GM23338 (cell line): Measurements from ENCODE around the gene AXIN1. TPM values are rescaled to one million over a fixed set of nuclear protein-coding genes. Genes with fewer than 3 reads are reported as not detected.

ENCODE experiments used
- ATAC-seq: fragments of 200-7000 bp; cut with Tn5 transposase; 3 replicates; pipeline ENCODE4 v1.9.1; 2020
- DNase-seq: peaks from one replicate; pipeline ENCODE4 v3.0.0-alpha.2; 2015; ENCODE audit warnings: low spot score
- H2AFZ ChIP-seq: fragments of 200-600 bp; sonication (generic); 2 replicates; pipeline ENCODE4 v1.8.0; 2016; ENCODE audit warnings: antibody characterized with exemption, mild to moderate bottlenecking, moderate library complexity
- H3F3A ChIP-seq: fragments of 200-600 bp; sonication (generic); replicated peaks from 2 replicates; pipeline ENCODE4 v1.8.0; 2017; ENCODE audit warnings: antibody characterized with exemption, mixed run types, low read depth
- H3K27ac ChIP-seq: fragments of 200-600 bp; sonication (generic); 2 replicates; pipeline ENCODE4 v1.6.1; 2016; ENCODE audit warnings: low read depth
- H3K27me3 ChIP-seq: fragments of 200-600 bp; sonication (generic); 2 replicates; pipeline ENCODE4 v1.8.0; 2016; ENCODE audit warnings: mild to moderate bottlenecking, mixed run types, moderate library complexity; ENCODE audit not compliant: insufficient read depth
- H3K36me3 ChIP-seq: fragments of 200-600 bp; sonication (generic); 2 replicates; pipeline ENCODE4 v1.8.0; 2016; ENCODE audit warnings: mild to moderate bottlenecking; ENCODE audit not compliant: insufficient read depth
- H3K4me1 ChIP-seq: fragments of 200-600 bp; sonication (generic); 2 replicates; pipeline ENCODE4 v1.8.0; 2016; ENCODE audit warnings: mild to moderate bottlenecking, moderate library complexity; ENCODE audit not compliant: insufficient read depth
- H3K4me2 ChIP-seq: fragments of 200-600 bp; sonication (generic); 2 replicates; pipeline ENCODE4 v1.7.1; 2017; ENCODE audit warnings: mixed run types
- H3K4me3 ChIP-seq: fragments of 200-600 bp; sonication (generic); 2 replicates; pipeline ENCODE4 v1.6.1; 2016; ENCODE audit warnings: mixed run types
- H3K79me2 ChIP-seq: fragments of 200-600 bp; sonication (generic); replicated peaks from 2 replicates; pipeline ENCODE4 v1.8.0; 2017; ENCODE audit warnings: mild to moderate bottlenecking; ENCODE audit not compliant: insufficient read depth
- H3K9me2 ChIP-seq: fragments of 200-600 bp; sonication (generic); 2 replicates; pipeline ENCODE4 v1.8.0; 2017; ENCODE audit not compliant: insufficient read depth
- H4K20me1 ChIP-seq: fragments of 200-600 bp; sonication (generic); replicated peaks from 2 replicates; pipeline ENCODE4 v1.8.0; 2017; ENCODE audit warnings: mild to moderate bottlenecking; ENCODE audit not compliant: insufficient read depth
- H3K27ac Mint-ChIP-seq: 2 replicates; pipeline ENCODE4 v1.8.0; 2020; ENCODE audit warnings: inconsistent platforms, mild to moderate bottlenecking, moderate library complexity, mixed read lengths
- H3K27me3 Mint-ChIP-seq: 3 replicates; pipeline ENCODE4 v1.8.0; 2022; ENCODE audit warnings: low read depth, mild to moderate bottlenecking, moderate library complexity, mixed read lengths, inconsistent platforms; ENCODE audit not compliant: insufficient read depth, poor library complexity
- H3K36me3 Mint-ChIP-seq: 3 replicates; pipeline ENCODE4 v1.8.0; 2021; ENCODE audit warnings: low read depth, mild to moderate bottlenecking, inconsistent platforms, moderate library complexity, mixed read lengths
- H3K4me1 Mint-ChIP-seq: 3 replicates; pipeline ENCODE4 v1.8.0; 2020; ENCODE audit warnings: mild to moderate bottlenecking, inconsistent platforms, mixed read lengths
- H3K4me3 Mint-ChIP-seq: 3 replicates; pipeline ENCODE4 v1.8.0; 2021; ENCODE audit warnings: moderate library complexity, mild to moderate bottlenecking, inconsistent platforms, mixed read lengths
- H3K9me3 Mint-ChIP-seq: 3 replicates; pipeline ENCODE4 v1.8.0; 2020; ENCODE audit warnings: moderate library complexity, mild to moderate bottlenecking, inconsistent platforms, mixed read lengths
- CREB1 ChIP-seq: fragments of 250-450 bp; sonication (Bioruptor Pico); IDR thresholded peaks from 2 replicates; pipeline ENCODE4 v1.5.0; 2020; ENCODE audit warnings: low read depth, mild to moderate bottlenecking, moderate library complexity
- CTCF ChIP-seq, 2 experiments: fragments of 200-600 bp in 1 of 2; sonication (generic) in 1 of 2; conservative IDR thresholded peaks; 2 replicates each; pipeline versions ENCODE4 v1.5.1 to v1.6.1; 2016 to 2017; ENCODE audit warnings: antibody characterized with exemption in 2 of 2, low read depth in 2 of 2, mild to moderate bottlenecking in 2 of 2, moderate library complexity in 1 of 2
- EZH2 ChIP-seq: fragments of 200-600 bp; sonication (generic); IDR thresholded peaks from one replicate; pipeline ENCODE4 v1.8.0; 2017; ENCODE audit warnings: antibody characterized with exemption, mild to moderate bottlenecking, low read depth; ENCODE audit not compliant: unreplicated experiment
- JUNB ChIP-seq: IDR thresholded peaks from one replicate; pipeline ENCODE4 v1.6.1; 2016; ENCODE audit warnings: antibody characterized with exemption; ENCODE audit not compliant: unreplicated experiment
- NANOG ChIP-seq: IDR thresholded peaks from 2 replicates; pipeline ENCODE4 v1.6.1; 2016; ENCODE audit warnings: antibody characterized with exemption, borderline replicate concordance
- POLR2AphosphoS5 ChIP-seq: IDR thresholded peaks from 2 replicates; pipeline ENCODE4 v1.6.1; 2016; ENCODE audit warnings: antibody characterized with exemption, low read depth
- STAT1 ChIP-seq: IDR thresholded peaks from one replicate; pipeline ENCODE4 v1.6.1; 2016; ENCODE audit warnings: antibody characterized with exemption; ENCODE audit not compliant: unreplicated experiment
- ZNF114 ChIP-seq: fragments of 250-450 bp; sonication (Bioruptor Pico); IDR thresholded peaks from 2 replicates; pipeline ENCODE4 v1.5.0; 2020; ENCODE audit warnings: mild to moderate bottlenecking, moderate library complexity
- ZNF462 ChIP-seq: fragments of 250-450 bp; sonication (Bioruptor Pico); IDR thresholded peaks from 2 replicates; pipeline ENCODE4 v1.5.0; 2020; ENCODE audit warnings: mild to moderate bottlenecking, moderate library complexity
- polyA plus RNA-seq: library from polyadenylated mRNA; unstranded; fragments of >200 nt; fragmentation: Nextera tagmentation; extraction: Ambion mirVana; gene quantifications from 2 replicates; pipeline ENCODE4 v1.2.1, GENCODE V29; 2016
- total RNA-seq: library from RNA; depleted of rRNA; stranded (reverse); fragments of >200 nt; shearing (Covaris generic); gene quantifications from 2 replicates; pipeline ENCODE4 v1.2.3, GENCODE V29; 2014

AXIN1 gene
- total and polyA plus RNA-seq, 2 experiments from 2014 or later, result 14.3 to 54.5 TPM

- peaks cover 14% of the 10 kb centered on the region for H3K36me3 Mint-ChIP-seq
- no peak overlapping the region for H3K4me3 Mint-ChIP-seq
- Histone ChIP-seq H3K4me2 (no peak overlapping the region), H2AFZ (no peak overlapping the region), H3K4me1 (peaks cover 4% of the 10 kb centered on the region; the same call in 1 of the 2 replicates), H3K27ac (no peak overlapping the region), H3K9me2 (no peaks in the 10 kb centered on the region), H3K36me3 (peaks cover 3% of the 10 kb centered on the region; the same call in 1 of the 2 replicates), H3F3A (peaks cover 8% of the 10 kb centered on the region), H3K27me3 (no peaks in the 10 kb centered on the region), H4K20me1 (peaks cover 5% of the 10 kb centered on the region), H3K79me2 (peaks cover 6% of the 10 kb centered on the region), H3K4me3 (no peak overlapping the region)
- H3K27ac Mint-ChIP-seq, result no peak overlapping the region
- H3K27me3 Mint-ChIP-seq, result peaks cover 7% of the 10 kb centered on the region
- ATAC-seq, result no peak
- DNase-seq, result no peak
- 0 out of 4 replicates have a peak, but pooled peaks of 1 of the 2 experiments have one; percentile 2 for TF ChIP-seq CTCF (conservative IDR thresholded peaks at IDR 0.05; ENCODE audit: low read depth in 2 of 2)
- no peak for TF ChIP-seq ZNF114 (CRISPR knock-in tag)
- no peak for TF ChIP-seq JUNB
- TF ChIP-seq EZH2, result no peak
- H3K9me3 Mint-ChIP-seq, result no peaks in the 10 kb centered on the region
- H3K4me1 Mint-ChIP-seq, result peaks cover 14% of the 10 kb centered on the region; the same call in 1 of the 3 replicates
Observed at GRCh38 chr16:373848-374615, 21.5 kb upstream of the AXIN1 start.

GRCh38 chr16:373020-373598 lies 20.6 kb upstream of the AXIN1 start:
- ATAC-seq, result no peak
- H3K27ac Mint-ChIP-seq, result no peak overlapping the region
- no peak overlapping the region for H3K4me3 ChIP-seq
- TF ChIP-seq CTCF (conservative IDR thresholded peaks at IDR 0.05; ENCODE audit: low read depth in 2 of 2), result no peak
- TF ChIP-seq JUNB, result no peak
- TF ChIP-seq CREB1 (CRISPR knock-in tag), result no peak
- TF ChIP-seq POLR2AphosphoS5, result no peak
- TF ChIP-seq ZNF114 (CRISPR knock-in tag), result no peak
- no peak for TF ChIP-seq STAT1
- TF ChIP-seq NANOG, result no peak
- no peak for TF ChIP-seq ZNF462 (CRISPR knock-in tag)

More at GRCh38 chr16:373020-373598, 20.6 kb upstream of the AXIN1 start:
- Histone ChIP-seq H3K4me2 (no peak overlapping the region), H3K27ac (no peak overlapping the region), H3K4me1 (peaks cover 4% of the 10 kb centered on the region; the same call in 1 of the 2 replicates), H4K20me1 (no peaks in the 10 kb centered on the region; the same call in none of the 2 replicates), H2AFZ (no peak overlapping the region), H3K27me3 (no peaks in the 10 kb centered on the region), H3K36me3 (peaks cover 3% of the 10 kb centered on the region; the same call in 1 of the 2 replicates), H3F3A (peaks cover 4% of the 10 kb centered on the region), H3K9me2 (no peaks in the 10 kb centered on the region), H3K79me2 (no peaks in the 10 kb centered on the region; the same call in 1 of the 2 replicates)
- Mint-ChIP-seq H3K36me3 (peaks cover 17% of the 10 kb centered on the region), H3K4me1 (peaks cover 12% of the 10 kb centered on the region; the same call in 1 of the 3 replicates), H3K4me3 (no peak overlapping the region), H3K9me3 (no peaks in the 10 kb centered on the region), H3K27me3 (peaks cover 7% of the 10 kb centered on the region)
- no peak for DNase-seq
